Heart left ventricle (tissue), 16 donors: ENCODE measurements around the gene YY1. TPM values are rescaled to one million over a fixed set of nuclear protein-coding genes. Genes with fewer than 3 reads are reported as not detected.

Source experiments
- ATAC-seq, 4 donors: fragments of 200-7000 bp; cut with Tn5 transposase; one replicate each; pipeline ENCODE4 v1.9.1; 2020 to 2022; ENCODE audit warnings: moderate library complexity in 4 of 4, mild to moderate bottlenecking in 3 of 4, moderate number of reproducible peaks in 1 of 4
- DNase-seq, 5 donors: peaks; one replicate each; pipeline ENCODE4 v3.0.0-alpha.2; 2020
- H3K27ac ChIP-seq, 12 donors: fragments of 200-600 bp; sonication (generic) in 4 of 12; one replicate each; pipeline versions ENCODE4 v1.5.0 to v1.8.0; 2016 to 2022; ENCODE audit warnings: mild to moderate bottlenecking in 2 of 12
- H3K27me3 ChIP-seq, 9 donors: fragments of 200-600 bp; sonication (generic) in 2 of 9; one replicate each; pipeline versions ENCODE4 v1.5.1 to v1.8.0; 2016 to 2022; ENCODE audit warnings: mild to moderate bottlenecking in 3 of 9
- H3K36me3 ChIP-seq, 9 donors: fragments of 200-600 bp; sonication (generic) in 2 of 9; one replicate each; pipeline versions ENCODE4 v1.5.0 to v1.8.0; 2018 to 2022; ENCODE audit warnings: mild to moderate bottlenecking in 2 of 9
- H3K4me1 ChIP-seq, 12 donors: fragments of 200-600 bp; sonication (generic) in 4 of 12; one replicate each; pipeline versions ENCODE4 v1.5.0 to v1.8.0; 2016 to 2022; ENCODE audit warnings: mild to moderate bottlenecking in 3 of 12
- H3K4me3 ChIP-seq, 12 donors: fragments of 200-600 bp; sonication (generic) in 4 of 12; one replicate each; pipeline versions ENCODE4 v1.5.0 to v1.8.0; 2017 to 2022; ENCODE audit warnings: mild to moderate bottlenecking in 9 of 12, moderate library complexity in 4 of 12
- H3K9me3 ChIP-seq, 12 donors: fragments of 200-600 bp; sonication (generic) in 4 of 12; one replicate each; pipeline versions ENCODE4 v1.5.0 to v1.8.0; 2016 to 2022; ENCODE audit warnings: mild to moderate bottlenecking in 1 of 12
- CTCF ChIP-seq, 12 donors: fragments of 200-600 bp; sonication (generic) in 4 of 12; IDR thresholded peaks; one replicate each; pipeline versions ENCODE4 v1.5.0 to v1.8.0; 2018 to 2022; ENCODE audit warnings: antibody characterized with exemption in 12 of 12, mild to moderate bottlenecking in 5 of 12
- POLR2A ChIP-seq, 2 donors: fragments of 450-650 bp; IDR thresholded peaks; one replicate each; pipeline ENCODE4 v1.6.1; 2017; ENCODE audit warnings: antibody characterized with exemption in 2 of 2, mild to moderate bottlenecking in 2 of 2, moderate library complexity in 2 of 2
- WGBS, 4 donors: extraction: QIAGEN DNeasy Blood & Tissue Kit in 2 of 4; methylation state at CpG; one replicate each; pipeline versions ENCODE4 v1.1.5 to v1.1.7; 2013 to 2018; 5-methylcytosine and 5-hydroxymethylcytosine counted together
- intact Hi-C, 10 donors: fragments of 100-400 bp; cut with DNase I; formaldehyde crosslinking; loops; one replicate each; pipeline versions ENCODE4 v1.11.1 to v1.14.2; 2022
- polyA plus RNA-seq, 2 donors: library from polyadenylated mRNA; stranded (reverse); fragments of 200-250 nt; gene quantifications; one replicate each; pipeline ENCODE4 v1.2.3, GENCODE V29; 2013
- total RNA-seq, 9 donors: library from RNA; depleted of rRNA in 2 of 9; stranded (reverse); fragments of >200 nt in 2 of 9; fragmentation: NEBNext Ultra II Directional in 3 of 9; extraction: Animal tissue kit (Norgen Biotek cat#: 25700) in 3 of 9; gene quantifications; one replicate each; pipeline versions ENCODE4 v1.1.0 to v1.2.4, GENCODE V29; 2016 to 2023
- donor health status: ischemic (EF 13 %, LVEDD 7.1; RV severe dilation, severe dysfunction).
- donor health status: healthy with polysubstance abuse.
- donor health status: DM: no; HTN: yes; CAD: no.
- donor health status: DM: no; HTN: no; CAD: no.
- donor health status: ischemic (EF 25% LVEDD 6.9; RV normal size, moderate dysfunction).
- donor health status: ischemic (EF 25% LVEDD 5.7; RV mildly dilated, moderate dysfunction).
- donor health status: healthy.
- donor health status: DM: yes; HTN: yes; CAD: no.
- donor health status: ischemic (EF 35%, LVEDD 5.7; RV mildly dilated, moderate dysfunction).
- donor health status: nonischemic (EF 11% LVEDD 7.7; RV severe dilation, severe dysfunction).
- donor health status: DM: yes; HTN: yes; CAD: no.
- donor health status: PGD.
- donor health status: ischemic (EF 29% LVEDD 5.4; RV normal size, mild dysfunction).
- donor health status: nonischemic (EF 23%, LVEDD 6.1; RV moderate dilation, normal function).

Gene YY1
- total and polyA plus RNA-seq, 11 donors: 18.4 to 59.7 (median 45.1) TPM

GRCh38 chr14:100246809-100247428 is 8.0 kb downstream of the YY1 start:
- 22 to 27% (median 24%) methylated on average over 3 of the region's 3 CpGs for WGBS, 4 donors
- intact Hi-C loops: loop anchor here in 1 of 10 donors (5.0 kb wide), 1 partner anchor 35 kb away; no protein-coding TSS in a partner anchor
- Histone ChIP-seq H3K27me3 (no peaks in the 10 kb centered on the region), H3K4me1 (peaks cover 12 to 86% (median 66%) of the 10 kb centered on the region in 12 donors), H3K4me3 (no peak overlapping the region), H3K36me3 (peaks cover 0 to 3% (median 0%) of the 10 kb centered on the region in 9 donors), H3K27ac (peak overlapping the region in 1 of 12 donors; percentile 6), H3K9me3 (no peaks in the 10 kb centered on the region)
- DNase-seq (no peak), ATAC-seq (peak in 3 of 4 donors; percentile 46 to 61 (median 61))
- TF ChIP-seq CTCF (IDR thresholded peaks at IDR 0.05): peak; percentile 37 to 71 (median 56)
- TF ChIP-seq POLR2A (IDR thresholded peaks at IDR 0.05): no peak

- H3K27me3 ChIP-seq: no peaks in the 10 kb centered on the region
- intact Hi-C loops: no loop called here
- TF ChIP-seq POLR2A (IDR thresholded peaks at IDR 0.05) (no peak), CTCF (IDR thresholded peaks at IDR 0.05) (no peak)
- H3K36me3 ChIP-seq: peaks cover 0 to 3% (median 0%) of the 10 kb centered on the region in 9 donors
- H3K9me3 ChIP-seq: no peaks in the 10 kb centered on the region
- no peak overlapping the region for H3K4me3 ChIP-seq
- DNase-seq (no peak), ATAC-seq (no peak)
- WGBS, 4 donors: 78 to 90% (median 84%) methylated on average over 2 of the region's 2 CpGs
- H3K4me1 ChIP-seq: peaks cover 7 to 78% (median 50%) of the 10 kb centered on the region in 12 donors
- H3K27ac ChIP-seq: no peak overlapping the region
These were observed 12.0 kb downstream of the YY1 start for GRCh38 chr14:100250732-100251465.

- no peaks in the 10 kb centered on the region for H3K9me3 ChIP-seq
- H3K4me1 ChIP-seq: peaks cover 0 to 78% (median 41%) of the 10 kb centered on the region in 12 donors
- H3K27me3 ChIP-seq: no peaks in the 10 kb centered on the region
- H3K36me3 ChIP-seq: peaks cover 0 to 3% (median 0%) of the 10 kb centered on the region in 9 donors
- DNase-seq: no peak
- H3K27ac ChIP-seq: no peak overlapping the region
- H3K4me3 ChIP-seq: no peak overlapping the region
- no peak for ATAC-seq
- intact Hi-C loops: no loop called here
- TF ChIP-seq CTCF (IDR thresholded peaks at IDR 0.05): no peak
- no peak for TF ChIP-seq POLR2A (IDR thresholded peaks at IDR 0.05)
These were observed 13.7 kb downstream of the YY1 start for GRCh38 chr14:100252684-100253083.

- Histone ChIP-seq H3K27me3 (no peaks in the 10 kb centered on the region), H3K27ac (no peak overlapping the region), H3K36me3 (no peaks in the 10 kb centered on the region), H3K9me3 (no peaks in the 10 kb centered on the region), H3K4me1 (peaks cover 0 to 79% (median 39%) of the 10 kb centered on the region in 12 donors), H3K4me3 (no peak overlapping the region)
- DNase-seq (no peak), ATAC-seq (no peak)
- no peak for TF ChIP-seq CTCF (IDR thresholded peaks at IDR 0.05)
- TF ChIP-seq POLR2A (IDR thresholded peaks at IDR 0.05): no peak
- intact Hi-C loops: no loop called here
- 91 to 95% (median 94%) methylated on average over 3 of the region's 3 CpGs for WGBS, 4 donors
These were observed 17.5 kb downstream of the YY1 start for GRCh38 chr14:100256339-100256895.
